Activated T-cell treated with anti-CD3 and anti-CD28 coated beads for 24 hours (primary cell): ENCODE measurements around the gene MAB21L1.

Experiments used
- DNase-seq: peaks from one replicate; pipeline ENCODE4 v3.0.0-alpha.2; 2020; ENCODE audit warnings: low read depth

The MAB21L1 gene

DNA sequence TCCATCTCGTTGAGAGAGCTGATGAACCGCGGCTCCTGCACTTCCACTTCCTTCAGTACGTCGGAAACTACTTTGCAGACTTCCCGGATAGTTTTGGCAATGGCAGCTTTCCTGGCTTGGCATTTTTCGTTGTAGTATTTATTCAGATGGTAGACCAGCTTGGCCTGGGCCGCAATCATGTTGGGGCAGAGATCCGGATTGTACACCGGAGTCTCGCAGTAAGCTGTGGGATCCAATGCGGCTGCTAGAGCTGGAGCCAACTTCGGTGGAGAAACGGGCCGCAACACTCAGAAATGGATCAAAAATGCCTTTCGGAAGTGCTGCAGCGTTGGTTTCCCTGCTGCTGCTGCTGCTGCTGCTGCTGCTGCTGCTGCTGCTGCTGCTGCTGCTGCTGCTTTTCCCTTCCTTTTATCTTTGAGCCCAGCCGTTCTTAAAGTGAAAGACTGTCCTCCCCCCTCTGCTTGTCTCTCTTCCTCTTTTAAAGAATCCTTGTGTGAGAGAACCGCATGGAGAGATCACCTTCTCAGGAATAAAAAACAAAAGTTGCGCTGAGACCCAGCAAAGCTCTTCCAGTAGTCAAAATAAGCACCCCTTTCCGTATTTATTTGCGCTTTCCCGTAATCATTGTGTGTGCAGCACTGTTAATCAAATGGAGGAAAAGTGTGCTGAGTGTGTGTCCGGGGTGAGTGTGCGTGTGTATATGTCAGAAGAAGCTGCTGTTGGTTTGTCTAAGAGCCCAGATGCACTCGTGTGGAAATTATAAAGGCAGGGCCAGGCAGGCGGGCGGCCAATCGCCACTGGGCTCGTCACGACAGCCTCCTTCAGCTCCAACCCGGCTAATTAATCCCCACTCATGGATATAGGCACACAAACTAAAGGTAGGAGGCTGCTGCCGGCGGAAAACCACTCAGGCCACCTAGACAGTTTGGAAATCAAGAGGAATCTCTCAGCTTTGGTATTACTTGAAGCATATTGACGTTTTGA is at the start of gene MAB21L1:
TSS of gene MAB21L1 (minus strand) at position 730 of the 984 bp plus-strand sequence. CDS start at position 179, 551 bp downstream.
- DNase-seq, result no peak

DNA sequence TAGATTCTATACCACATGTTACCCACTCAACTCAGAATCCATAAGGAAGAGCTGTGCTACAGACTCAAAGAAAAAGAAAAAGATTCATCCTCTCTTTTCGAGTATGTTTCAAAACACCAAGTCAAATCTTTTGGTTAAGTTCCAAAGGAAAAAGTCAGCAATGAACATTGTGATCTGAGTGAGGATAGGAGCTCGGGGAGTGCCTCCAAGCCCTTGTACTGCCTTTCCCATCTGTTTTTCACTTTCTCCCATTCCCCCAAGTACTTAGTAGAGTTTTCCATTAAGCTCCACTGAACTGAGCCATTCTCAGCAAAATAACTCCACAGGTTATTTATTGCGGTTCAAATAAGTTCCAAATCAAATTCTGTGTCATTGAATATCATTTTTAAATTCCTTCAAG is 47.7 kb upstream of the MAB21L1 start:
- DNase-seq, result no peak

DNA sequence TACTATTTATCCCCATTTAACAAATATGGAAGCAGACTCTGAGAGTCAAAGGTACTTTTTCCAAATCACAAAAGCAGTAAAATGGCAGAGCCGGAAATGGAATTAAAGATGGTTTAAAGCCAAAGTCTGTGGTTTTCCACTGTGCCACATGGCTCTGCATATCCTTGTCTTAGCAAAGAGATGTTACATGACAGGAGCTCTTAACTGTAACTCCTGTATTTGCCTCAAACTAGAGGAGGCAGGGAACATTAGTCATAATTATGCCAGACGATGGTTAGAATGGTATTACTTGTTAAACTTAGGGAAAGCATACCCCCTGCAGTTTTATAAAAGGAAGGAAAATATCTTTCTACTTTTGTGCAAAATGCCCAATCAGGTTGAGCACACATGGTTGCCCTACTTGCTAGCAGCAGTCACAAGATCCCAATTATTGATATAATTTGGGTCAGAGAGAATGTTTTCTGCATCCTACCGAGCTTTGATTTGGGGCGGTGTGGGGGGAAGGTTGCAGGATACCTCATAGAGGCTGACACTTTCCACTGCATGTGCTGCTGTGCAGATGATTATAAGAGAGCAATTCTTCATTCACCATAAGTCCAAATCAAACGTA is 42.0 kb upstream of the MAB21L1 start:
- no peak for DNase-seq

DNA sequence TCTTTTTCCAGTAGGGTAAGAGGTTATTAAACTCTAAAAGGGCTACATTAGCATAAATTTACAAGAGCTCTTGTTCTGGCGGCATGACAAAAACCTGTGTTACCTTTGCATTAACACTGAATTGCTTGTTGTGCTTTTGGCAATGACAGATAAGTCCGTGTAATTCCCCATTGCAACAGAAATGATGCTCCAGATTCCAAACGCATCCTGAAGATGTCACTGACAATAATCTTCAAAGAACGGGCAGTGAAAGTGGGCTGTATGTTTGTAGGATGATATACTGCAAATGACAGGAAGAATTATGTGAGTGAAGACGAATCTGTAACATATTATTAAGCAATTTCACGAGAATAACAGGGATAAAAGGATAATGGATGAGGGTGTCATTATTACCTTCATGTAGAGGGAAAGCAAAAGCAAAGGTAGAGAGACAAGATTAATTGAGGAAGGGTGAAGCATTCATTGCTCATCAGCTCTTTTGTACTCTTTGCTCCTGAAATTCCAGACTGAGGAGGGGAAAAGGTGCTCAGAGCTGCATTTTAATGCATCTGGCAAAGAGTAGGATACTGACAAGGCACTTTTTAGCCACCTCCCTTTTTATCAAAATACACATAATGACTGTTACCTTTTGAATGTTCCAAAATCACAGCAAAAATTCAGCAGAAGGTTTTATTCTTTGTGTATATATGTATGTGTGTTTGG is 38.5 kb upstream of the MAB21L1 start:
- no peak for DNase-seq

DNA sequence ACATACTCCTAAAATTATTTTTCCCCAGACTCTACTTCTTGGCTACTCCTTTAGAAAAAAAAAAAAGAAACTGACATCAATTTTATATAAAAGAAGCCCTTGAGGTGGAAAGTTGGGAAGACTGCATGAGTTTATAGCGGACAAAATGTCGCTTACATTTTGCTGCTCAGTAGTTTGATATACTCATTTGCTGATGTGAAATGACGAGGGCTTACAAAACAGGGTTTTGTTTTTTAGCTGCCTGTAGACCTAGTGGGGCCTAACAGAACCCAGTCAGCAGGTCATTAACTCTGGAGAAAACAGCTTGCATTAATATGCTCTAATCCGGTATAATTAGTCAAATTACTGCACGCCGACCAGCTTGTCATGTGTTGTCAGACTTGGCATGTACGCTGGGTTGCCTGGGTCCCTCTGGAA is 37.6 kb upstream of the MAB21L1 start:
- no peak for DNase-seq

DNA sequence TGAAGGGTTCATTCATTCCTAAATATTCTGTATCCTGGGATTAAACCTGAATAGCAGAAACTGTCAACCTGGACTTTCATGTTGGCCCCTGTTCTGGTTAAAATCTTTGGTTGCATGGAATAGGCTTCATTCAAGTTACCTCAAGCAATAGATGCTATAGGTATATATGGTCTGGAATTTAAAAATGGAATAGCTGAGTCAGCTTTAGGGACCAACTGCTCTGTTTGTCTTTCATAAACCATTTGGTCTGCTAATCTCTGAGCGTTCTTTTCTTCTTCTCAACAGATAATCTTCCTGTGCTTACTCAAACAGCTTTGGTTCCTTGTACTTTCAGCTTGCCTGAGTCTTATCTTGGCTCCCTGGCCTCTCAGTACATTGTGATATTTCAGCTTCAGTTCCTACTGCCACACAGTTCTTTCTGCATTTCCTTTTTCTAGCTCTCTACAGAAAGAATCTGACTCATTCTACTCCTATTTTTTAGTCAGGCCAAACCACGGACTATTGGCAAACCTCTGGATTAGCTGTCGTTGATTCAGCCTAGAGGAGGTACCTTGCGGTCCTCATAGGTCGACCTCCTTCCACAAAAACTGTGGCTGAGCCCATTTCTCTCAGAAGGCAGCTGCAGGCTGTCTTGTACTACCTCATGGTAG is 35.9 kb upstream of the MAB21L1 start:
- no peak for DNase-seq

DNA sequence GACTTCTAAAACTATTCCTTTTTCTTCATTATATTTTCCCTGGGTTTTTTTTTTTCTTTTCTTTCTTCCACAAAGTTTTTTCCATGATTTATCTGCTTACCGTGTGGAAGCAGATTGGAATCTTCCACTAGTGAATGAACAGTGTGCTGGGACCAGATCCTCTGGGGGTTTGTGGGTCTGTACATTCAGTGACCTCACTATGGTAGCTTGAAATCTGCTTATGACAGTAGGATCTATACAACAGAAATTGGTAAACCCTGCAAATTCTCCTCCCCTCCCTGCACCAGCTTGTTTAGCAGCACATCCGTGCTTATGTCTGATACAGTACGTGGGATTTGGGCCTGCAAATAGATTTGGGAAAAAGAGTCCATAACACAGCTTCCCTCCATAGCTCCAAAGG is 26.0 kb upstream of the MAB21L1 start:
- no peak for DNase-seq

DNA sequence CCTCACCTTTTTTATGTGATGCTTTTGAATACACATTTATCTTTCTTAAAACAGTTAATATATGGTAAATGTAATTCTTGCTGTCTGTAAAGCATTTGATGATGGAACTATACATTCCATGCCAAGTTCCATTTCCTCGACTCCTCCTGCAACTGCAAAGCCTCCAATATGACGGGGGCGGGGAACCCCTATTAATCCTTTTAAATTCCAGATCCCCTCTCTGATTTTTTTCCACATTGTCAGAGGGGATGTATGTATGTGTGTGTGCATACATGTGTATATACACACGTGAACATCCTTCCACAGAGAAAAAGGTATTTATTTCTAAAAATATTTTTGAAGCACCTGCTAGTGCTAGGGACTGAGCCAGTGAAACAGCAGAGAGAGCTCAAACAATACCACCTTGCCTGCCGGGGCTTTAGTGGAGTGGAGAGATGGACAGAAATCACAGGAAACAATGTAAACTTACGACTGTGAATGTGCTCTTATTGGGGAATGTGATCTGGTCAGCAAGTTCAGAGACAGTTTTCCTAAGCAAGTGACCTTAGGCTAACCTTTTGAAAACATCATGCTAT is 25.3 kb upstream of the MAB21L1 start:
- DNase-seq, result no peak

DNA sequence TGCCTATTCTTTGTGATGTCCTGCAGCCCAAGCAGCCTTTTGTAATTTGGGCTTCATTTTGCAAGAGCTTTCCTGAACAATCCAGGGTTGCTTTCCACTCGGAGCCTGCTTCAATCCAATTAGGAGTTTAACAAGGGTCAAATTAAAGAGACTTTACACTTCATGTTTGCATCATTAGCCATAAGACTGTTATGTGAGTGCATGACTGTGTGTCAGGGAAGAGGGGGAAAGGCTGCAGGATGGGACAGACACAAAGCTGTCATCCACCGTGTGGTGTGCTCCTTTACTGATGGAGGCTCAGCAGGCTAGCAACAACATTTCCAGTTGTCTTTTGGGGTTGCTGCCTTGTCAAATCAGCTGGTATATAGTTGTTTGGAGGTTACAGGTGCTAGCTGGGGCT is 23.7 kb upstream of the MAB21L1 start:
- no peak for DNase-seq

DNA sequence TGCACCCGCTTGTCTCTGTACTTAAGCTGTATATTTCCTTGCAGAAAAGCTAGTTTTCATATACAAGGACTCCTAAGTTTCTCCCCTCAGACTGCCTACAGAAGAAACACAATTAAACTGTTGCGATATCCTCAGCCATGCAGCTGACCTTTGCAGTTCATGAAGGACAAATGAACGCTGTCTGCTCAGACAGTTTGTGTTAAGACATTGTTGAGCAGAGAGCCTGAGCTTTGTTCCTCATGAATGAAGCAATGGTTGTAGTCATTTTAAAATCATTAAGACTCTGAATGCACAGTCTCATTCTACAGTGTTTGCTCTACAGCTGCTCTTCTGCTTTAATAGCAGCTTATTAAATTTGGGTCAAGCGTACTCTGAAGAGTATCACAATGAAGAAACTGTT is 23.2 kb upstream of the MAB21L1 start:
- no peak for DNase-seq

DNA sequence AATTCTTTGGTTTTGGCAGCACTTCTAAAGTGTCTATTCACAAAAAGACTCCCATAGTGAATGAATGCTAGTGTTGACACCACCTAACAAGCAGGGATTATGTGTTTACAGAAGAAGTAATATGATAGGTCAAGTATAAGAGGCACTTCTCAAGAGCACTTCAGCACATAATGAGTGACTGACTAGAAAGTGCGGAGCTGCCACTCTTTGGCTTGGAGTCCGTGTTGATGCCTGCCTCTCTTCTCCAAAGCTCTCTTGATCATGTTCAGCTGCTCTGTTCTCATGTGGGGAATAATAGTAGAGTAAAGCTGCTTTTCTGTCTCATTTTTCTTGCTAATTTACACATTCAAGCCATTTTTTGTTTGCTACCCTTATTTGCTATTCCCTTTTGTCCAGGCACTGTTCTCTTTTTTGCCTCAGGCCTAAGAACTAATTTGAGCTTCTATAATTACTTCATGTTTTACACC is 22.7 kb upstream of the MAB21L1 start:
- DNase-seq, result no peak

DNA sequence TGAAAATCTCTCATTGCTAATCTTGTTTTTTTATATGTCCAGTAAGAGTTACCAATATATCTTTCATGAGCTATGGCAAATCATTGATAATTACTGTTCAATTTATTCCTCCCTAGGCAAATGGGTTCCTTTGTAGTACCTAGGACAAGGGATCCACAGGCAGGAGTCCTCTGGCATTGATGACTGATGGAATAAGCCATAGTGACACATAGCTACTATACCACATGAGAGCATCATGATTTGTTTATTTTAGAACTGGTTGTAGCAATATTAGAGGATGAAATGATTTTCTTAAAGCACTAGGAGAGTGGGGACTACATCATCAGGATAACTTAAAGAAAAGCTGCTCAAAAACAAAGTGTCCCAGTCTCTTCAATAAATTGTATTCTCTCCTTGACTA is 21.7 kb upstream of the MAB21L1 start:
- DNase-seq, result no peak

DNA sequence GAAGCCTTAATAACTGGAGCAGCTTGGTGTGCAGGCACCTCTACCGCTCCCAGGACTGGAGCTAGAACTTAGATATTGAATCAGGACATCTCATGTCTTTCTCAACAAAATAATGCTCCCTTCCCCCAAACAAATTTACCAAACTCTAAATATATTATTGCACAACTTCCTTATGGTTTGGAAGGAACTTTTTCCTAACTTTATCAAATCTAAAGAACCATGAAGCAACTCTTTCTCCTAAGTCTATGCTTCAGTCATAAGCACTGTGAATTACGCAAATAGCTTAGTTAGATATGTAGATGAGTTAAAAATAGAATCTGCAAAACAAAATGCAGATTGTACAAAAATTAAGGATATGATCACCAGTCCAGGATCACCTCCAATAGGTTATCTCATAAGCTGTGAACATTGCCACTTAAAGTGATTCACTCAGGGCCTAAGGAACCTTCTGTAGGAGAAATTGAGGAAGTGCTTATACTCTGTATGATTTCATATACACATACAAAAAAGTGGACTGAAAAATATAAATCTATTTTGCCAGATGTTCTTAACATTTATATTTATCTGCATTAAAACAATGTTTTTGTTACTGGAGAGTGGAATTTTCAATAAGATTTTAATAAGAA is 20.4 kb upstream of the MAB21L1 start:
- no peak for DNase-seq

DNA sequence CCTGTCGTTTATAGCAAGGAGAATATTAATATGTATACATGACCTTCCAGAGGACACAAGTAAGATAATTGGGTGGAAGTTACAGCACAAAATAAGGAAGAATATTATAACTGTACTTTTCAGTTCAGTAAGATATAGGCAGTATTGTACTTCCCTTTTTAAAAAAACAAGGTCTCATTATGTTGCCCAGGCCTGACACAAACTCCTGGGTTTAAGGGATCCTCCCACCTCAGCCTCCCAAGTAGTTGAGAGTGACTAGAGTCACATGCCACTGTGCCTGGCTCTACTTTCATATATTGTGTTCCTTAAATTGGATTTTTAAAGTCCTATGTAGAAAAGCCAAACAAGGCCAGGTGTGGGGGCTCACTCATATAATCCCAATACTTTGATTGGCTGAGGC is 19.5 kb upstream of the MAB21L1 start:
- DNase-seq, result no peak

DNA sequence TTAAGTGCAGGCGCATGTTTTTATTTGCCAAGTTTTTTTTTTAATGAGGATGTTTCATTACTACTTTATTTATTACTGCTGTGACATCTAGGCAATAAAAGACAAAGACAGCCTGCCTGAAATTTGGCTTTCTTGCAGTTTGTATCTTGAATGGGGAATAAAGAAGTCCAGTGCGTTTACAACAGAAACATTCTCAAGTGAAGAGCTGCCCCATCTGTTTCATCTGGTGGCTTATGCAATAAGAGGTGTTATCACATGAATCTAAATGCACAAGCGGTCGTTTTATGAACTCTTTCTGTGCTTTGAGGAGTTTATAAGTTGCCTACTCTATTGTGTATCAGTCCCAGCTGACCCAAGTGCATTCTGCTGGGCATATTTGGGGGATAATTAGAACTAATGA is 12.6 kb upstream of the MAB21L1 start:
- no peak for DNase-seq

DNA sequence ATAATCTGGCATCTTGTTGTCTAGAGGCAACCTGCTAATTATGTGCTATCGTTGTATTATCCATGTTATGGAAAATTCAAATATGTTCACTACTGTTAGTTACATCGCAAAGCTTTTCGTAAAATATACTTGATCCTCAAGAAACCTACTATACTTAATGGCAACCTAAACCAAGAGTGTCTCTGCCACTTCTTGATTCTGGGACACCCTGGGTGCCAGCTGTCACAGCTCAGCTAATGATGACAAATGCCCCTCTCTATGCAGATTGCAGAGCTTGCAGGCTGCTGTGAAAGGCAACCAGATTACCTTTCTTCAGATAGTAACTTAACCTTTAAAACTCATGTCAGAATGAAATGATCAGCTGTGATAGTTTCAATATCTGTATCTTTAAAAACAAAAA is 8.9 kb upstream of the MAB21L1 start:
- DNase-seq, result no peak

DNA sequence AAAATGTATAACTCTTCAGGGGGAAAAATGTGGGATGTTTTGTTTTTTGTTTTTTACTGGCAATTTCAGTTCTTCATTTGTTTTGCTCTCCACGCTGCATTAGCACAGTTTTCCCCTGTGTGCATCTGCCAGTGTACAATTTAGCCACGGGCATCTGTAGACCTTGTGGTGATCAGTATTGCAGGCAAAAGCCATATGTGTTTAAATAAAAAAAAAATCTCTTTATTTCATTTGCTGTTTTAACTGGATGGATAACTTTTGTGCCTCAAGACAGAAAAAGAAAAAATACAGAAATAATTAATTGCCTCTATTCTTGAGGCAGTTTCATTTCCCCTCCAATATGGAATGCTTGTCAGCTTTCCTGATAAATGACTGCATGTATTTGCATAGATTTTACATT is 7.9 kb upstream of the MAB21L1 start:
- no peak for DNase-seq

DNA sequence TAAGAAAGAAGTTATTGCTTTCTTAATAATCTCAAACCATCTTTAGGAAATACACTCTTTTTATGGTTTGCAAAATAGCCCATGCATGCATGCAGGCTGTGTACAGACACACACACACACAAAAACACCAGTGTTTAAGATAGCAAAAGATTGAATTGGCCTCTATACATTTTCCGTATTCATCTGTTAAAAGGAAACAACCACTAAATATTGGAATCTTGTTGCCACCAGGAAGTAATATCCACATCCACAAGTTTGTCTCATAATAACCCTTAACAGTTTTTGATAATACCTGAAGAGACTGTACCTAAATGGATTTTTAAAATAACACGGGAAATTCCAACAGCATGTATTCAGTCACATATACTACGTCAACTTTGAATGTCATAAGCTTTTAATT is 7.3 kb upstream of the MAB21L1 start:
- no peak for DNase-seq

DNA sequence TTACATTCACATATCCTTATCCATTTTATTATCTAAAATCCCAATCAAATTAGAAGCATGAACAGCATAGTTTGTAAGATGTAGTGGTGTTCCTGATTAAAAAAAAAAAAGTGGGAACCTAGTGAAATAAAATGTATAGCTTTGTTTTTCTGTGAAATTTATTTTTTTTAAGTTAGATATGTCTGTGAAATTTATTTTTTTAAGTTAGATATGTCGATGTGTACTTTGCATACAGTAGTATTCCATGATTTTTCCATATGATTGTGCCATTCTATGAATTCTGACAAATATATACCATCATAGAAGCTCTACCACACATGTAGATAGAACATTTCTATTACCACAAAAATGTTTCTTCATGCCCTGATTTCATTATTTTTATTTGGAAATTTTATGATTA is 6.0 kb upstream of the MAB21L1 start:
- DNase-seq, result no peak

DNA sequence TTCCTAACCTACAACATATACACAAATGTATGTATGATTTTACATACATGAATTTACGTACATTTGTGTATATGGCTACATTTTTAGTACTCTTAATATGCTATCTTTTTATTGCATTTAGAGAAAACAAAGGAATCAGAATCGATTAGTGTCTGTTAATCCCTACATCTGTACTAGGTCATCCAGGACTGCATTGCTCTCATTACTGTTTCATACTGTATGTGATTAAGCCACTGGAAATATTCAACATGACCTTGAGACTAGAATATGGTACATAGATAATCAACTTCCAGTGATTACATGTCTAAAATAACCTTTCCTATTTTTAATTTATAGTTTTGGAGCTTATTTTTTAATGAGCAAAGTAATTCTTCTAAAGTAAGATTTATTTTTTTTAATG is 5.3 kb upstream of the MAB21L1 start:
- no peak for DNase-seq

DNA sequence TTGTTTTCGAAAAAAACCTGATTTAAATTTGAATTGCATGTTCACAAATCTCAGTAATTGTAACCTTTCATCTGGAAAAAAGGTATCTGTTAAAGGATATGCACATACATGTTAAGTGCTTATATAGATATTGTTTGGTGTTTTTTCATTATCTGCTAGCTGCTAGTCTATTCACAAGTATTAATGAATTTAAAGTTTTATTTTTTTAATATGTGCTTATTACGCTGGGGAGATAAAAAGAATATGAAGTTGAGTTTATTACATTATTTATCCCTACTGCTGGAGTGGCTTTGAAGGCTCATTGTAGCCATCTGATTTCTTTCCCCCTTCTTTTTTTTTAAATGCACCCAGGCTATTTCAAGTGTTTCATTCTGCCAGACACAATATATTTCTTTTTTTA is 3.9 kb upstream of the MAB21L1 start:
- DNase-seq, result no peak
